Nephron progenitor cell (in vitro differentiated cells): ENCODE results near the gene ZNF367.

Experiments used
- DNase-seq: peaks from one replicate; pipeline ENCODE4 v3.0.0; 2021
- H3K27ac Mint-ChIP-seq: 2 replicates; pipeline ENCODE4 v1.8.0; 2021; ENCODE audit warnings: mild to moderate bottlenecking, moderate library complexity, mixed read lengths
- H3K27me3 Mint-ChIP-seq: 2 replicates; pipeline ENCODE4 v1.8.0; 2021; ENCODE audit warnings: mild to moderate bottlenecking, low read depth, mixed read lengths; ENCODE audit not compliant: poor library complexity
- H3K36me3 Mint-ChIP-seq: 2 replicates; pipeline ENCODE4 v1.8.0; 2021; ENCODE audit warnings: low read depth, mixed read lengths
- H3K4me1 Mint-ChIP-seq: 2 replicates; pipeline ENCODE4 v1.8.0; 2021; ENCODE audit warnings: mixed read lengths
- H3K4me3 Mint-ChIP-seq: 2 replicates; pipeline ENCODE4 v1.8.0; 2021; ENCODE audit warnings: mild to moderate bottlenecking, moderate library complexity, mixed read lengths
- H3K9me3 Mint-ChIP-seq: 2 replicates; pipeline ENCODE4 v1.8.0; 2021; ENCODE audit warnings: mild to moderate bottlenecking, moderate library complexity, mixed read lengths
- TF ChIP-seq, protein P1 (sequence below): fragments of 200-600 bp; sonication (generic); IDR thresholded peaks from 2 replicates; pipeline ENCODE4 v1.5.0; 2021; ENCODE audit warnings: antibody characterized with exemption

Gene ZNF367

DNA sequence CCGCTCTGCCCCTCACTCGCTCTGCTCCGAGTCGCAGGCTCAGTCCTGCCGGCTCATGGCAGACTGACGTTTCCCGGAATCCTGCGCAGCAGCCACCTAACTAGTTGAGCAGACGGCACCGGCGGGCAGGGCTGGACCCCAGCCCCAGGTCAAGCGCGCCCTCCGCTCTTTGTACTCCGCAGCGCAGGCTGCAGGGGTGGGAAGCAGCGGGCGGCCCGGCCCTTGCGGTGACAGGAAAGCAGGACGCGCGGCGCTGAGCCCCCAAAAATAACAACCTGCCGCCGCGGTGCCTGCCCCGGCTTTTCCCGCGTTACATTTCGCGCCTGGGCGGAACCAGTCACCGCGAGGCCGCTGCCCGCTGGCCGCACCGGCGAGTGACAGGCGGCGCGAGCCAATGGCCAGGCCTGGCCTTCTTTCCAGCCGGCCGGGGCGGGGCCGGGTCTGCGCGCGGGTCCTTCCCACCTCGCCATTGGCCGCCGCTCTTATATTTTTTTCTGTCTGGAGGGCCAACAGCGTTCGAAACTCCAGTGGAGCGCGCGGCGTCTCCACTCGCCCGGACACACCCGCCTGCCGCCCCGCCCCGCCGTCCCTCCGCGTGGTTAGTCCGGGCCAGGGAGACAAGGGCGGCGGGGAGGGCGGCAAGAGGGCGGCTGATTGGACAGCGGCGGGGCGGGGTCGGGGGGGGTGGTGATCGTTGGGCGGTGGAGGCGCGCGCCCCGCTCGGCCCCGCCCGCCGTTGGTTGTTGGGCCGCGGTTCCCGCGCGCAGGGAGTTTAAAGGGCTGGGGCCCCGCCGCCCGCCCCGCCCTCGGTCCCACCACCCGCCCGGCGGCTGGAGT, at the start of gene ZNF367:
Gene ZNF367, minus strand, starts transcription at position 288 of the 837 bp plus-strand sequence. CDS start 338 bp downstream, outside the sequence.
- H3K27ac Mint-ChIP-seq, result peak within 1 kb of the TSS; percentile 96
- H3K27me3 Mint-ChIP-seq, result no peaks in the 10 kb centered on the region
- no peaks in the 10 kb centered on the region for H3K36me3 Mint-ChIP-seq
- H3K4me1 Mint-ChIP-seq, result peaks cover 45% of the 10 kb centered on the region
- peak; percentile 96 for DNase-seq
- TF ChIP-seq, protein P1, sequence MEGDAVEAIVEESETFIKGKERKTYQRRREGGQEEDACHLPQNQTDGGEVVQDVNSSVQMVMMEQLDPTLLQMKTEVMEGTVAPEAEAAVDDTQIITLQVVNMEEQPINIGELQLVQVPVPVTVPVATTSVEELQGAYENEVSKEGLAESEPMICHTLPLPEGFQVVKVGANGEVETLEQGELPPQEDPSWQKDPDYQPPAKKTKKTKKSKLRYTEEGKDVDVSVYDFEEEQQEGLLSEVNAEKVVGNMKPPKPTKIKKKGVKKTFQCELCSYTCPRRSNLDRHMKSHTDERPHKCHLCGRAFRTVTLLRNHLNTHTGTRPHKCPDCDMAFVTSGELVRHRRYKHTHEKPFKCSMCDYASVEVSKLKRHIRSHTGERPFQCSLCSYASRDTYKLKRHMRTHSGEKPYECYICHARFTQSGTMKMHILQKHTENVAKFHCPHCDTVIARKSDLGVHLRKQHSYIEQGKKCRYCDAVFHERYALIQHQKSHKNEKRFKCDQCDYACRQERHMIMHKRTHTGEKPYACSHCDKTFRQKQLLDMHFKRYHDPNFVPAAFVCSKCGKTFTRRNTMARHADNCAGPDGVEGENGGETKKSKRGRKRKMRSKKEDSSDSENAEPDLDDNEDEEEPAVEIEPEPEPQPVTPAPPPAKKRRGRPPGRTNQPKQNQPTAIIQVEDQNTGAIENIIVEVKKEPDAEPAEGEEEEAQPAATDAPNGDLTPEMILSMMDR, result no peak
- H3K4me3 Mint-ChIP-seq, result peak within 1 kb of the TSS; percentile 95
- H3K9me3 Mint-ChIP-seq, result no peaks in the 10 kb centered on the region

DNA sequence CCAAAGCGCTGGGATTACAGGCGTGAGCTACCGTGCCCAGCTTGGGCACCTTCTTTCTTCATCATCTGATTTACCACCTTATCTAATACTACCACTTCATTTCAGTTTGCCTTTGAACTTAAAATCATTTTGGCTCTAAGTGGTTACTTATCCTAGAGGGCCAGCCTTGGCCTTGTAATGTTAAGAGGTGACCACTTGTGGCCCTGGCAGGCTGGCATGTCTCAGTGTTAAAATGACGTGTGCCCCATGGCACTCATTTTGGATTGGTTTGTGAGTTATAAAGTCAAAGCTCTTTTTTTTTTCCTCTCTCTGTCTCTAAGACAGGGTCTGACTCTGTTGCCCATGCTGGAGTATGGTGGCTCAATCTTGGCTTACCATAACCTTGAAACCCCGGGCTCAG, 49.6 kb upstream of the ZNF367 start:
- no peak for DNase-seq
- Mint-ChIP-seq H3K36me3 (peaks cover 37% of the 10 kb centered on the region), H3K4me3 (no peak overlapping the region), H3K27ac (no peak overlapping the region), H3K9me3 (no peaks in the 10 kb centered on the region), H3K27me3 (peaks cover 4% of the 10 kb centered on the region), H3K4me1 (peaks cover 19% of the 10 kb centered on the region)
- TF ChIP-seq, protein P1, result no peak

DNA sequence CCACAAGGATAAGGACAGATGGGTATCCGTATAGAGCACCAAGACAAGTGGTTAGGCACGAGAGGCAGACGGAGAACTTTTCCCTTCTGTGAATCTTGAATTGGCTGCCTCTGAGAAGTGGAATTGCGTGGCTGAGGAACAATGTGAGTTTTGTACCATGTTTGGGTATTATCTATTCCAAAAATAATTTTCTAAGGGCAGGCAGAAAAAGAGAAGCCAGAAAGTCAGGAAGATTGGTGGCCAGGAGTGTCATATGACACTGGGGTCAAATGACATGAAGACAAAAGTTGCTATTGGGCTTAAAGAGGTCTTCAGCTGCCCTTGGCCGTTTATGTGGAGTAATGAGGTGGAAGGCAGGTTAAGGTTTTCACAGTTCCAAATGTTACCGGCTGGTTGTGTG, 46.3 kb upstream of the ZNF367 start:
- no peaks in the 10 kb centered on the region for H3K9me3 Mint-ChIP-seq
- no peak overlapping the region for H3K4me3 Mint-ChIP-seq
- H3K27me3 Mint-ChIP-seq, result peaks cover 4% of the 10 kb centered on the region
- H3K27ac Mint-ChIP-seq, result peak overlapping the region; percentile 47
- TF ChIP-seq, protein P1, result no peak
- DNase-seq, result no peak
- peaks cover 41% of the 10 kb centered on the region for H3K36me3 Mint-ChIP-seq
- H3K4me1 Mint-ChIP-seq, result peaks cover 38% of the 10 kb centered on the region

DNA sequence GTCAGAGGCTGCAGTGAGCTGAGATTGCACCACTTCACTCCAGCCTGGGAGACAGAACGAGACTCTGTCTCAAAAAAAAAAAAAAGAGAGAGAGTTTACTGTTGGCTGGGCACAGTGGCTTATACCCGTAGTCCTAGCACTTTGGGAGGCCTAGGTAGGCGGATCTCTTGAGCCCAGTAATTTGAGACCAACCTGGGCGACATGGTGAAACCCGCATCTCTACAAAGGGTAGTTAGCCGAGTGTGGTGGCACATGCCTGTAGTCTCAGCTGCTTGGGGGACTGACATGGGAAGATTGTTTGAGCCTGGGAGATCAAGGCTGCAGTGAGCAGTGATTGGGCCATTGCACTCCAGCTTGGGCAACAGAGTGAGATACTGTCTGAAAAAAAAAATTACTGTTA, 44.4 kb upstream of the ZNF367 start:
- no peak for DNase-seq
- Mint-ChIP-seq H3K36me3 (peaks cover 37% of the 10 kb centered on the region), H3K27ac (peak overlapping the region; percentile 73), H3K9me3 (no peaks in the 10 kb centered on the region), H3K4me1 (peaks cover 44% of the 10 kb centered on the region), H3K4me3 (no peak overlapping the region), H3K27me3 (peaks cover 4% of the 10 kb centered on the region)
- TF ChIP-seq, protein P1, result no peak

DNA sequence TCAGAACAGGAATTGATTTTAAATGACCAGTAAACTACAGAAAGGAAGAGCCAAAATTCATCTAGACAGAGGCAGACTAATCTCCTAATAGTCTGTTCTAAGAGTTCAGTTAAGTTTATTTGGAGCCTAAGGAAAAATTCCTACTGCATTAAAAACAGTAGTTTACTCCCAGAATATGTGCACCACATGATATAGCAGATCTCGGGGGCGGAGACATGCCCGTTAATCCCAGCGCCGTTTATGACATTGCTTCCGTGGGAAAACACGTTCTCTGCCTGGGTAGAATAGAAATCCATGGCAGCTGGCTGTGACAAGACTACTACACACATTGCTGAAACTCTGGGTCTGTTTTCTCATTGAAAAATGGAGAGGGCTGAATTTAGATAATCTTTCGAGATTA, 43.2 kb upstream of the ZNF367 start:
- Mint-ChIP-seq H3K4me1 (peaks cover 44% of the 10 kb centered on the region), H3K9me3 (no peaks in the 10 kb centered on the region), H3K27me3 (peaks cover 4% of the 10 kb centered on the region), H3K36me3 (peaks cover 32% of the 10 kb centered on the region), H3K27ac (no peak overlapping the region), H3K4me3 (no peak overlapping the region)
- TF ChIP-seq, protein P1, result no peak
- no peak for DNase-seq

DNA sequence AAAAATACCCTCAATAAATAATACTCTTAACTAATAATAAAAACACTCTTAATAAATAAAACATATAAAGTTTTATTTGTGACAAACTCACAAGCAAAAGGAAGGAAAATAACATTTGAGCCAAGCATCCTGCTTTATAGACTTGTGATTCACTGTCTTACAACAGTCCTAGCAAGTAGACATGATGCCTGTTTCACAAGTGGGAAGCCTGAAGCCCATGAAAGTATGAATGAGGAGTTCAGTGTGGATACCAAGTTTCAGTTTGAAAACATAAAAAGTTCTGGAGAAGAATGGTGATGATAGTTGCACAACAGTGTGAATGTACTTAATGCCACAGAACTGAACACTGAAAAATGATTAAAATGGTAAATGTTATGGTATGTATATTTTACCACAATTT, 42.7 kb upstream of the ZNF367 start:
- DNase-seq, result no peak
- H3K27me3 Mint-ChIP-seq, result no peaks in the 10 kb centered on the region
- H3K4me3 Mint-ChIP-seq, result no peak overlapping the region
- TF ChIP-seq, protein P1, result no peak
- peaks cover 28% of the 10 kb centered on the region for H3K36me3 Mint-ChIP-seq
- peaks cover 44% of the 10 kb centered on the region for H3K4me1 Mint-ChIP-seq
- H3K9me3 Mint-ChIP-seq, result no peaks in the 10 kb centered on the region
- no peak overlapping the region for H3K27ac Mint-ChIP-seq
